SK-N-MC (cell line): ENCODE results near the gene GNL2.

Source experiments
- EZH2 ChIP-seq: fragments of 200-600 bp; sonication (generic); IDR thresholded peaks from one replicate; pipeline ENCODE4 v1.6.1; 2017; ENCODE audit warnings: antibody characterized with exemption
- FOXP2 ChIP-seq: optimal IDR thresholded peaks from 2 replicates; pipeline ENCODE3; 2011; ENCODE audit warnings: mild to moderate bottlenecking, moderate library complexity; ENCODE audit not compliant: insufficient read depth; ENCODE audit errors: extremely low read length, control extremely low read depth
- POLR2AphosphoS5 ChIP-seq: IDR thresholded peaks from 2 replicates; pipeline ENCODE4 v1.6.1; 2012; ENCODE audit warnings: mild to moderate bottlenecking, low read depth, low read length, borderline replicate concordance

GRCh38 chr1:37599940-37600339, 4.2 kb upstream of the GNL2 start:
- TF ChIP-seq POLR2AphosphoS5 (no peak), EZH2 (no peak), FOXP2 (no peak)
